Measurements from ENCODE around the gene TPP1.
A peak's percentile ranks its signal among the peaks of the same experiment; 100 is the strongest.

TPP1 gene

GRCh38 chr11:6601041-6601461 lies 18.2 kb downstream of the TPP1 start:
- Histone ChIP-seq H3K27ac (0 out of 22 replicates have a peak overlapping the region, but pooled peaks of 1 of the 11 experiments have one; percentile 11), H3K4me1 (peaks cover 29 to 38% (median 34%) of the 10 kb centered on the region in 10 experiments), H3K9ac (peak overlapping the region in 5 of 11 experiments; percentile 30 to 94 (median 90); a peak in 3 of 22 replicates), H3K36me3 (peaks cover 57 to 65% (median 60%) of the 10 kb centered on the region in 11 experiments), H3K9me3 (replicated peaks in 1 of 11) (no peaks in the 10 kb centered on the region), H3K27me3 (no peaks in the 10 kb centered on the region), H4K20me1 (peaks cover 9 to 80% (median 67%) of the 10 kb centered on the region in 11 experiments; a peak in 19 of 22 replicates), H3K4me2 (peak overlapping the region in 7 of 11 experiments; percentile 89 to 98 (median 95); a peak in 9 of 22 replicates), H3K4me3 (no peak overlapping the region; a peak in 1 of 20 replicates)
- TF ChIP-seq Cebpa-rat (IDR thresholded peaks at IDR 0.05): no peak

- H3K27ac ChIP-seq: no peak overlapping the region
- no peaks in the 10 kb centered on the region for H3K27me3 ChIP-seq
- no peak overlapping the region for H3K4me2 ChIP-seq
- peaks cover 66 to 73% (median 70%) of the 10 kb centered on the region in 11 experiments for H3K36me3 ChIP-seq
- H3K4me1 ChIP-seq: peaks cover 18 to 29% (median 23%) of the 10 kb centered on the region in 10 experiments
- no peak overlapping the region for H3K4me3 ChIP-seq
- no peaks in the 10 kb centered on the region for H3K9me3 ChIP-seq (replicated peaks in 1 of 11)
- no peak for TF ChIP-seq Cebpa-rat (IDR thresholded peaks at IDR 0.05)
- peaks cover 9 to 88% (median 73%) of the 10 kb centered on the region in 11 experiments; a peak in 19 of 22 replicates for H4K20me1 ChIP-seq
- H3K9ac ChIP-seq: no peak overlapping the region
Observed at GRCh38 chr11:6599881-6600390, 19.3 kb downstream of the TPP1 start.

GRCh38 chr11:6599449-6599848 lies 19.8 kb downstream of the TPP1 start:
- H3K9ac ChIP-seq: no peak overlapping the region
- H3K4me3 ChIP-seq: no peak overlapping the region
- peaks cover 15 to 29% (median 22%) of the 10 kb centered on the region in 10 experiments for H3K4me1 ChIP-seq
- H3K4me2 ChIP-seq: no peak overlapping the region
- no peak overlapping the region for H3K27ac ChIP-seq
- H3K27me3 ChIP-seq: no peaks in the 10 kb centered on the region
- TF ChIP-seq Cebpa-rat (IDR thresholded peaks at IDR 0.05): no peak
- H4K20me1 ChIP-seq: peaks cover 9 to 88% (median 76%) of the 10 kb centered on the region in 11 experiments; a peak in 19 of 22 replicates
- H3K9me3 ChIP-seq (replicated peaks in 1 of 11): no peaks in the 10 kb centered on the region
- H3K36me3 ChIP-seq: peaks cover 71 to 78% (median 75%) of the 10 kb centered on the region in 11 experiments

- Histone ChIP-seq H3K27ac (no peak overlapping the region), H4K20me1 (peaks cover 9 to 95% (median 81%) of the 10 kb centered on the region in 11 experiments; a peak in 19 of 22 replicates), H3K27me3 (no peaks in the 10 kb centered on the region), H3K4me1 (peaks cover 15 to 36% (median 27%) of the 10 kb centered on the region in 10 experiments), H3K9me3 (replicated peaks in 1 of 11) (no peaks in the 10 kb centered on the region), H3K4me3 (no peak overlapping the region), H3K9ac (no peak overlapping the region), H3K4me2 (no peak overlapping the region), H3K36me3 (peaks cover 79 to 87% (median 84%) of the 10 kb centered on the region in 11 experiments)
- no peak for TF ChIP-seq Cebpa-rat (IDR thresholded peaks at IDR 0.05)
Observed at GRCh38 chr11:6598555-6598954, 20.7 kb downstream of the TPP1 start.

GRCh38 chr11:6596239-6596877 lies 22.9 kb downstream of the TPP1 start:
- no peaks in the 10 kb centered on the region for H3K27me3 ChIP-seq
- peaks cover 0 to 98% (median 65%) of the 10 kb centered on the region in 11 experiments; a peak in 19 of 22 replicates for H4K20me1 ChIP-seq
- peaks cover 95 to 100% (median 99%) of the 10 kb centered on the region in 11 experiments for H3K36me3 ChIP-seq
- H3K9me3 ChIP-seq (replicated peaks in 1 of 11): no peaks in the 10 kb centered on the region
- no peak overlapping the region for H3K4me3 ChIP-seq
- no peak overlapping the region for H3K4me2 ChIP-seq
- peaks cover 4 to 26% (median 16%) of the 10 kb centered on the region in 10 experiments; a peak in 18 of 20 replicates for H3K4me1 ChIP-seq
- TF ChIP-seq Cebpa-rat (IDR thresholded peaks at IDR 0.05): no peak
- no peak overlapping the region for H3K27ac ChIP-seq
- no peak overlapping the region for H3K9ac ChIP-seq

- no peak overlapping the region for H3K27ac ChIP-seq
- H3K4me3 ChIP-seq: no peak overlapping the region
- peaks cover 0 to 79% (median 46%) of the 10 kb centered on the region in 11 experiments; a peak in 17 of 22 replicates for H4K20me1 ChIP-seq
- H3K9me3 ChIP-seq (replicated peaks in 1 of 11): no peaks in the 10 kb centered on the region
- H3K4me1 ChIP-seq: peaks cover 0 to 20% (median 13%) of the 10 kb centered on the region in 10 experiments; a peak in 12 of 20 replicates
- H3K36me3 ChIP-seq: peaks cover 77 to 99% (median 89%) of the 10 kb centered on the region in 11 experiments
- no peak for TF ChIP-seq Cebpa-rat (IDR thresholded peaks at IDR 0.05)
- H3K9ac ChIP-seq: no peak overlapping the region
- H3K27me3 ChIP-seq: no peaks in the 10 kb centered on the region
- peak overlapping the region in 7 of 11 experiments; percentile 3 to 56 (median 40); a peak in 12 of 22 replicates for H3K4me2 ChIP-seq
Observed at GRCh38 chr11:6594142-6594768, 25.0 kb downstream of the TPP1 start.

GRCh38 chr11:6588018-6588417 lies 31.2 kb downstream of the TPP1 start:
- Histone ChIP-seq H3K9me3 (replicated peaks in 1 of 11) (peaks cover 32 to 47% (median 41%) of the 10 kb centered on the region in 11 experiments), H3K4me3 (no peak overlapping the region), H3K36me3 (peaks cover 59 to 95% (median 71%) of the 10 kb centered on the region in 11 experiments), H3K9ac (no peak overlapping the region), H3K27ac (no peak overlapping the region), H4K20me1 (peaks cover 0 to 32% (median 0%) of the 10 kb centered on the region in 11 experiments; a peak in 4 of 22 replicates), H3K4me2 (no peak overlapping the region), H3K27me3 (no peaks in the 10 kb centered on the region), H3K4me1 (no peaks in the 10 kb centered on the region)
- TF ChIP-seq Cebpa-rat (IDR thresholded peaks at IDR 0.05): no peak

GRCh38 chr11:6587360-6587953 lies 31.8 kb downstream of the TPP1 start:
- Histone ChIP-seq H3K4me3 (no peak overlapping the region), H3K9ac (no peak overlapping the region), H3K9me3 (replicated peaks in 1 of 11) (peaks cover 38 to 50% (median 46%) of the 10 kb centered on the region in 11 experiments), H4K20me1 (peaks cover 0 to 27% (median 0%) of the 10 kb centered on the region in 11 experiments; a peak in 4 of 22 replicates), H3K36me3 (peaks cover 54 to 94% (median 66%) of the 10 kb centered on the region in 11 experiments), H3K4me1 (no peaks in the 10 kb centered on the region), H3K27ac (no peak overlapping the region), H3K27me3 (no peaks in the 10 kb centered on the region), H3K4me2 (no peak overlapping the region)
- TF ChIP-seq Cebpa-rat (IDR thresholded peaks at IDR 0.05): no peak
